Fibroblast of lung (primary cell): ENCODE results near the gene PRKX.

Experiments used
- EZH2 ChIP-seq: IDR thresholded peaks from 2 replicates; pipeline ENCODE4 v1.5.1; 2012; ENCODE audit warnings: low read length, control low read depth, mild to moderate bottlenecking; ENCODE audit errors: missing control alignments
- TF ChIP-seq, protein P1 (sequence below), 2 donors: IDR thresholded peaks in 1 of 2; conservative IDR thresholded peaks in 1 of 2; 1 replicate in 1 of 2; 2 replicates in 1 of 2; pipeline ENCODE4 v1.5.1; 2011 to 2012; ENCODE audit warnings: low read length in 2 of 2, control low read depth in 1 of 2, inconsistent platforms in 1 of 2, low read depth in 1 of 2, mild to moderate bottlenecking in 1 of 2

DNA sequence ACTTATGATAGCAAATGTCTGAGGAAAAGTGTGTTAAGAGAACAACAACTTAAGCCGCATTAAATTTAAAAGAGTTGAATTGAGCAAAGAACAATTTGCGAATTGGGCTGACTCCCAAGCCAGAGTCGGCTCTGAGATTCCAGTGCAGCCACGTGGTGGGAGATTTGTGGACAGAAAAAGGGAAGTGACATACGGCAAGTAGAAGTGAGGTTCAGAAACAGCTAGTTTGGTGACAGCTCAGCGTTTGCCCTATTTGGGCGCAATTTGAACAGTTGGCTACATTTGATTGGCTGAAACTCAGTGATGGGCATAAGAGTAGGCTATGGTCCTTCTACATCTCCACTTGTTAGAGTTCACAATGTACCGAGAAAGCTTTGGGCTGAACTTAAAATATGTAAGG lies 124.0 kb downstream of the PRKX start:
- no peak for TF ChIP-seq EZH2
- TF ChIP-seq, protein P1, sequence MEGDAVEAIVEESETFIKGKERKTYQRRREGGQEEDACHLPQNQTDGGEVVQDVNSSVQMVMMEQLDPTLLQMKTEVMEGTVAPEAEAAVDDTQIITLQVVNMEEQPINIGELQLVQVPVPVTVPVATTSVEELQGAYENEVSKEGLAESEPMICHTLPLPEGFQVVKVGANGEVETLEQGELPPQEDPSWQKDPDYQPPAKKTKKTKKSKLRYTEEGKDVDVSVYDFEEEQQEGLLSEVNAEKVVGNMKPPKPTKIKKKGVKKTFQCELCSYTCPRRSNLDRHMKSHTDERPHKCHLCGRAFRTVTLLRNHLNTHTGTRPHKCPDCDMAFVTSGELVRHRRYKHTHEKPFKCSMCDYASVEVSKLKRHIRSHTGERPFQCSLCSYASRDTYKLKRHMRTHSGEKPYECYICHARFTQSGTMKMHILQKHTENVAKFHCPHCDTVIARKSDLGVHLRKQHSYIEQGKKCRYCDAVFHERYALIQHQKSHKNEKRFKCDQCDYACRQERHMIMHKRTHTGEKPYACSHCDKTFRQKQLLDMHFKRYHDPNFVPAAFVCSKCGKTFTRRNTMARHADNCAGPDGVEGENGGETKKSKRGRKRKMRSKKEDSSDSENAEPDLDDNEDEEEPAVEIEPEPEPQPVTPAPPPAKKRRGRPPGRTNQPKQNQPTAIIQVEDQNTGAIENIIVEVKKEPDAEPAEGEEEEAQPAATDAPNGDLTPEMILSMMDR (conservative IDR thresholded peaks at IDR 0.05 in 1 of 2, IDR thresholded peaks at IDR 0.05 in 1 of 2; ENCODE audit: low read depth in 1 of 2, low read length in 2 of 2): no peak
